GM18505 (cell line): ENCODE results near the gene AMOTL1.

Experiments
- ATAC-seq: cut with Tn5 transposase; IDR thresholded peaks from one replicate; pipeline ENCODE4 v1.9.1; 2021; ENCODE audit not compliant: unreplicated experiment
- POLR2A ChIP-seq: IDR thresholded peaks from 4 replicates; pipeline ENCODE4 v1.6.1; 2011; ENCODE audit warnings: borderline replicate concordance; ENCODE audit not compliant: insufficient read depth, insufficient read length; ENCODE audit errors: extremely low read depth

Gene AMOTL1

GRCh38 chr11:94876645-94877442 is 108.7 kb downstream of the AMOTL1 start:
- no peak for TF ChIP-seq POLR2A

GRCh38 chr11:94877443-94878200 is 109.5 kb downstream of the AMOTL1 start:
- no peak for ATAC-seq
- no peak for TF ChIP-seq POLR2A

More at GRCh38 chr11:94876645-94877442, 108.7 kb downstream of the AMOTL1 start:
- ATAC-seq = peak; percentile 94

GRCh38 chr11:94879006-94879405 is 110.8 kb downstream of the AMOTL1 start:
- ATAC-seq = no peak
- TF ChIP-seq POLR2A = no peak

GRCh38 chr11:94880216-94880615 is 112.1 kb downstream of the AMOTL1 start:
- no peak for ATAC-seq
- TF ChIP-seq POLR2A = no peak

- ATAC-seq = no peak
- no peak for TF ChIP-seq POLR2A
These were observed 114.8 kb downstream of the AMOTL1 start for GRCh38 chr11:94882931-94883330.

GRCh38 chr11:94883878-94884277 is 115.7 kb downstream of the AMOTL1 start:
- TF ChIP-seq POLR2A = no peak

GRCh38 chr11:94884376-94884775 is 116.2 kb downstream of the AMOTL1 start:
- no peak for ATAC-seq
- TF ChIP-seq POLR2A = no peak

More at GRCh38 chr11:94883878-94884277, 115.7 kb downstream of the AMOTL1 start:
- no peak for ATAC-seq

- no peak for TF ChIP-seq POLR2A
- peak; percentile 74 for ATAC-seq
These were observed 117.0 kb downstream of the AMOTL1 start for GRCh38 chr11:94885133-94885532.

- no peak for ATAC-seq
- TF ChIP-seq POLR2A = no peak
These were observed 117.4 kb downstream of the AMOTL1 start for GRCh38 chr11:94885581-94885980.

GRCh38 chr11:94888204-94888603 is 120.0 kb downstream of the AMOTL1 start:
- ATAC-seq = no peak
- no peak for TF ChIP-seq POLR2A

- no peak for ATAC-seq
- TF ChIP-seq POLR2A = no peak
These were observed 127.3 kb downstream of the AMOTL1 start for GRCh38 chr11:94895451-94895850.

GRCh38 chr11:94895971-94896370 is 127.8 kb downstream of the AMOTL1 start:
- no peak for TF ChIP-seq POLR2A
- no peak for ATAC-seq

GRCh38 chr11:94897330-94897768 is 129.2 kb downstream of the AMOTL1 start:
- TF ChIP-seq POLR2A = no peak
- peak; percentile 70 for ATAC-seq

GRCh38 chr11:94907226-94907625 is 139.1 kb downstream of the AMOTL1 start:
- TF ChIP-seq POLR2A = no peak
- no peak for ATAC-seq
